Ureter (tissue), 1 donor: ENCODE data around the gene COG2. TPM values are rescaled to one million over a fixed set of nuclear protein-coding genes. Genes with fewer than 3 reads are reported as not detected.
"Not testable (repeated sequence)": the region's sequence is repeated elsewhere in the genome, so short reads cannot be mapped to it uniquely, and the experiment has no call there.

ENCODE experiments used
- DNase-seq: peaks from one replicate; pipeline ENCODE4 v3.0.0-alpha.2; 2020; ENCODE audit warnings: low spot score
- total RNA-seq: library from RNA; stranded (reverse); gene quantifications from one replicate; pipeline ENCODE4 v1.2.4, GENCODE V29; 2023
- donor health status: DM: yes; HTN: yes; CAD: no.

The COG2 gene
- total RNA-seq, 1 donor from 2014 or later, result 36.7 TPM

- no peak for DNase-seq
Measured at GRCh38 chr1:230679192-230679591, 36.9 kb downstream of the COG2 start.

GRCh38 chr1:230679825-230680224 is 37.5 kb downstream of the COG2 start:
- DNase-seq, result no peak

DNA sequence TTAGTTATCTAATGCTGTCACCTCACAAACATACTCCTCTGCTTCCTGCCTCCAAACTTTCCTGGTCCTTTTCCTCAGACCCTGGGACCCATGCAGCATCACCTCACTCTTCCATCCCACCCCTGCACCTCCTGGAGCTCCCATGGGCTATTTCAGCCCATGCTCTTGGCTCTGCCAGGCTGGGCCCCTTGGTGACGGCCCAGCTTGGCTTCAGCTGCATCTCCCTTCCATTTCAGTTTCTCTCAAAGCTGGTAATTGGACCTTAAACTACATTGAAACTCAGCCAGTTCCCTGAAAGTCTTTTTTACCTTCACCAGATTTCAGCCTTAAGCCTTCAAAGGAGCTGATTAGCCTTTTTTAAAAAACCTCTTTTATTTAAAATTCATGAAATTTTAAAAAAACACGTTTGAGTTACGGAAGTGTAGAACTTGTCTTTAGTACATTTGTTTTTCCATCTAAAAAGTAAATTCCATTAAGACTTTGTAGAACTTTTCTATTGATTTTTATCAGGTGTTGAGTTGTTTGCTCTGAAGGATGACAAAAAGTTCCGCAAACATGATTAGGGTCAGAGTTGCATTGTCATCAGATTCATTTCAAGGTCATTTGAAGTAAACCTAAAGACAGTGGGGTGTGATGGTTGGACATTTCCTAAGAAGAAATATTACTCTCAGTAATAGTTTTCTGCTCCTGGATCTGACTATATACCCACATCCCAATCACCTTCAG is 38.2 kb downstream of the COG2 start:
- DNase-seq, result no peak

DNA sequence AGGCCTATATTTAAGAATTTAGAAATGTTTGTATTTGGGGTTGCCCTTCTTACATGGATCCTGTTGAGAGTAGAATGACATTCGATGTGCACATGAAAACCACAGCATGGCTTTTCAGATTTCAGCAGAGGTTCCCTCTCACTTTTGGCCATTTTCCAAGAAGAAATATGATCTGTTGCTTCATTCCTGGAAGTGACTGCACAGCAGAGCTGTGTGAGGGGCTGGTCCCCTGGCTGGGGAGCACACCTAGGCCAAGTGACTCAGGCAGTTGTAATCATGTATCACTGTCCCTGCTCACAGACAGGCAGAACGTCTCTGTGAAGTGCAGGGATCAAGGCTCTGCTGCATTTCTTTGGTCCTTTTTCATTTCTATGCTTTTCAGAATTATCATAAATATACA is 39.3 kb downstream of the COG2 start:
- DNase-seq, result no peak

- no peak for DNase-seq
Measured at GRCh38 chr1:230682274-230682673, 40.0 kb downstream of the COG2 start.

GRCh38 chr1:230682882-230683610 is 40.8 kb downstream of the COG2 start:
- DNase-seq, result no peak

DNA sequence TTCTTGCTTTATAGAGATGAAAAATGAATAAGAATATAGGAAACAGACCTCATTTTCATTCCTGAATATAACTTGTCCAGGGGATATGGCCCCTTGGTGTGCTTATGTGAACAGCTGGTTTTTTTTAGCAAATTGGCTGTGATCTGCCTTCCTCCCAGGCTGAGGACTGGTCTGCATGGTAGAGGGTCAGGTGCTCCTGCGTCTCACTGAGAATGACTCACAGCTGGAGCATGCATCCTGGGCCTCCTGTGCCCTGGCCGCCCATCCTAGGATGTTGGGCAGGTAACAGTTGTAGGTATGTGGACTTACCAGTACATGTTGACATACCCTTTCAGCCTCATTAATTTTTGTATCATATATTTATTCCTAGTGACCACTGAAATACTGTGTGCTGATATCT is 41.9 kb downstream of the COG2 start:
- DNase-seq, result no peak

DNA sequence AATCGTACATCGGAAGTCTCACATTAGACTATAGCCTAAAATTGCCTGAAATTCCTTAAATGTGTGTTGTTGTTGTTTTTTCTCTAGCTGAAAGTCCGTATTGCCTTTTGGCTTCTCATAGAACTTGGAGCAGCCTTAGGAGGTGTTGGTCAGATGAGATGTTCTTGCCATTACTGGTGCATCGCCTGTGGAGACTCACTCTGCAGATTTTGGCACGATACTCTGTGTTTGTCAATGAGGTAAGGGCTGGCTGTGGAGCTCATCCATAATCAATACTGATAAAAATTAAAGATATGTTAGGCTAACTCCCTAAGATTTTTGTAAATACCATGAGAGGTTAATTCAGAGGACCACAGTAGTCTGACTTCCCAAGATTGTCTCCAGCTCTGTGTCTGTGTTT is 42.7 kb downstream of the COG2 start:
- no peak for DNase-seq

DNA sequence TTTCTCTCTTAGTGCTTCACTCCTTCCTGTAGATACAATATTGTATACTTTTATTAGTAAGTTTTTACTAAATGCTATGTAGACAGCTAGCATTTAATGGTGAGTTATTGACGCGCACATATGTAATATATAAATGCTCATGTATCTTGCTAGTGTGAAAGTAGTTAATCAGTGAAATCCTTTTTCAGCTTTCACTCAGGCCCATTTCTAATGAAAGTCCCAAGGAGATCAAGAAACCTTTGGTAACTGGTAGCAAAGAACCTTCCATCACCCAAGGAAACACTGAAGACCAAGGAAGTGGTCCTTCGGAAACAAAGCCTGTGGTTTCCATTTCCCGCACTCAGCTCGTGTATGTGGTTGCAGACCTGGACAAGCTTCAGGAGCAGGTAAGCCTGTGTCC is 44.5 kb downstream of the COG2 start:
- DNase-seq, result no peak

GRCh38 chr1:230690101-230690500 is 47.8 kb downstream of the COG2 start:
- DNase-seq, result no peak

GRCh38 chr1:230691615-230692014 is 49.3 kb downstream of the COG2 start:
- no peak for DNase-seq

- DNase-seq, result no peak
Measured at GRCh38 chr1:230693221-230693620, 50.9 kb downstream of the COG2 start.

DNA sequence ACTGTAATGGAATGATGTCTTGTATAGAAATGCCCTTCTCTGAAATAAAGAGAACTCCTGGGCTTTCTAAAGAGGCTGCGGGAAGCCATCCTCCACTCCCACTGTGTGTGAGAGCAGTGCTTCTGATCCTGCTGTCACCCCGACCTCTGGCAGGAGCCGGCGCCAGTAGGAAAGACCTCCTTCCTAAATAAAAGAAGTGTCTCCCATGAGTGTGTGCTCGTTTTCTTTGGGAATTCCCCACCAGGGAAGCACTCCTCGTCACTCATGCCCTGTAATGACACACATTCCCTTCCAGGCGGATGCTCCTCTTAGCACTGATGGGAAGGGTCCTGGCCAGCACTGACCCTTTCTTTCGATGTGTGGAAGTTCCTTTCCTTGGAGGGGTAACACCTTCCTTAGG is 51.5 kb downstream of the COG2 start:
- no peak for DNase-seq

GRCh38 chr1:230694464-230694863 is 52.2 kb downstream of the COG2 start:
- DNase-seq, result no peak

GRCh38 chr1:230694991-230695390 is 52.7 kb downstream of the COG2 start:
- no peak for DNase-seq

- no peak for DNase-seq
Measured at GRCh38 chr1:230696218-230696617, 53.9 kb downstream of the COG2 start.

DNA sequence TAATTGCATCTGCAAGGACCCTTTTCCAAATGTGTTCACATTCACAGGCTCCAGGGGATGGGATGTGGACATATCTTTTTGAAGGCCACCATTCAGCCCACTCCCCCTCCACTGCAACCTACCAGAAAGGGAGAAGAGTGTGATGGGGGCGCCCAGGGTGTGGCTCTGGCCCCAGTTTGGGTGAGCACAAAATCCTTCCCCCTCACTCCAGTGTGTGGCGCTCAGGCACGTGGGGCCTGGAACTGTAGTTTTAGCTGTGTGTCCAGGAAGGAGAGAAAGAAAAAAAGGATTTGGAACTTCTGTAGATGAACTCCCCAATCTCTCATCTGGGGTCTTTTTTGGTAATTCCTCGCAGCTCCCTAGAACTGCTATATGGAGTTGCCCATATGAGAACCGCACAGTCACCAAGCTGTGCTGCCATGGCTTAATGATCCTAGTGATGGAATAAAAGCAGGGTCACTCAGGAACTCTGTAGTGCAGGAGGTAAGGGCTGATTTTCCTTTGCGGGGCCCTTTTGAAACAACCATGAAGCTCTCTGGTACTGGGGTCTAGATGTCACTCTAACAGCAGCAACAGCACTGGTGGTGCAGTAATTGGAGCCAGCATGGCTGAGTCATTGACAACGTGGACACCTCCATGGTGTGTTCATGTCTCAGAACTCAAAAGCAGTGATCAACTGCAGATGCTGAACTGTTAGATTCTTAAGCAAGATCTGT is 54.6 kb downstream of the COG2 start:
- DNase-seq, result no peak

DNA sequence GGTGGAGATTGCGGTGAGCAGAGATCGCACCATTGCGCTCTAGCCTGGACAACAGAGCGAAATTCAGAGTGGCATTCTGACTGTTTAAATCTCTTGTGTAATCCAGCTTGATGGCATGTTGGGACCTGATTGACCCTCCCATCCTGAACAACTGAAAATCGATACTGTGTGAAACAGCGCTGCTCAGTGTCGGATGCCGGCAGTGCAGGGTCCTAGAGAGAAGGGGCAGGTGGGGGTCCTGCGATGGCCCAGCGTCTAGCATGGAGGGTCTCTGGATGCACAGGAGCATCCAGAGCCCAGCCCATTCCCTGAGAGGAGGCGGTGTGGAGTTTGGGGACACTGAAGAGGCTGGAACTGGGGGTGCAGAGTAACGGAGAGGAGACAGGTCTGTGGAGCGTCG is 55.8 kb downstream of the COG2 start:
- DNase-seq, result no peak

GRCh38 chr1:230698964-230699363 is 56.7 kb downstream of the COG2 start:
- not testable (repeated sequence) for DNase-seq

DNA sequence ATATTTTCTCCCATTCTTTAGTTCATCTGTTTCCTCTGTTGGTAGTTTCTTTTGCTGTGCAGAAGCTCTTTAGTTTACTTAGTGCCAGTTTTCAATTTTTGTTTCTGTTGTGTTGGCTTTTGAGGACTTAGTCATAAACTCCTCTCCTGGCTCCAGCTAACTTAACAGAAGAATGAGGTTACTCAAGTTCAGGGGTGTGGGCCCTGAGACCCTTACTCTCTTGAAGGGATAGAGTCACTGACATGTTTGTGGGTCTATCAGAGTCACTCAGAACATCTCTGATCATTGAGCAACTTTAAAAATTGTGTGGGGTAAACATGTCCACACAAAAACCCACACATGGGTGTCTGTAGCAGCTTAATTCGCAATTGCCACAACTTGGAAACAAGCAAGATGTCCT is 57.4 kb downstream of the COG2 start:
- DNase-seq, result no peak

GRCh38 chr1:230700132-230700531 is 57.9 kb downstream of the COG2 start:
- no peak for DNase-seq

DNA sequence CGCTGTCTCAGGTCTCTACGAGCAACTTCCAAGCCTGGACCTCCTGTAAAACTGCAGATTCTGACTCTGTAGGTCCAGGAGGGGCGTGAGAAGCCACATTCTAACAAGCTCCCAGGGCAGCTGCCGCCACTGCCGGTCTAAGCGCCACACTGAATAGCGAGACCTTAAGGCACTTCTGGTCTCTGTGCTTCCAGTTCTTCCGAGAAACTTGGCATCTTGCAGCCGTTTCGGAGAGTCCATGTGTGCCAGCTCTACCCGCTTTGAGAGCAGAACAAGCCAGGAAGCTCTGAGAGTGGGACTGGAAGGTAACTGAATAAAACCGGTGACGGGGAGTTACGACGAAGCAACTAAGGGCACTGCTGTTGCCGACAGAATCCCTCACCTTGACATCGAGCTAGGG is 59.2 kb downstream of the COG2 start:
- no peak for DNase-seq
